ENCODE data around the gene ASB14.

Gene ASB14

GRCh38 chr3:57226176-57226575 lies 66.3 kb downstream of the ASB14 start:
- TF ChIP-seq REST (IDR thresholded peaks at IDR 0.05; ENCODE audit: insufficient read depth in 1 of 2, low read depth in 2 of 2, low read length in 2 of 2) (no peak), TAF1 (IDR thresholded peaks at IDR 0.05; ENCODE audit: borderline replicate concordance, insufficient read depth, low read length) (no peak), POLR2AphosphoS5 (IDR thresholded peaks at IDR 0.05; ENCODE audit: low read depth, low read length) (no peak), SIN3A (IDR thresholded peaks at IDR 0.05; ENCODE audit: borderline replicate concordance, insufficient read depth, low read length) (no peak), FOXP2 (optimal IDR thresholded peaks at IDR 0.05; ENCODE audit: borderline replicate concordance, extremely low read depth, extremely low read length, insufficient read depth) (no peak)

- TF ChIP-seq SIN3A (IDR thresholded peaks at IDR 0.05; ENCODE audit: borderline replicate concordance, insufficient read depth, low read length) (no peak), TAF1 (IDR thresholded peaks at IDR 0.05; ENCODE audit: borderline replicate concordance, insufficient read depth, low read length) (no peak), POLR2AphosphoS5 (IDR thresholded peaks at IDR 0.05; ENCODE audit: low read depth, low read length) (no peak), FOXP2 (optimal IDR thresholded peaks at IDR 0.05; ENCODE audit: borderline replicate concordance, extremely low read depth, extremely low read length, insufficient read depth) (no peak), REST (IDR thresholded peaks at IDR 0.05; ENCODE audit: insufficient read depth in 1 of 2, low read depth in 2 of 2, low read length in 2 of 2) (no peak)
Measured at GRCh38 chr3:57224856-57225255, 67.6 kb downstream of the ASB14 start.

- TF ChIP-seq FOXP2 (optimal IDR thresholded peaks at IDR 0.05; ENCODE audit: borderline replicate concordance, extremely low read depth, extremely low read length, insufficient read depth) (no peak), SIN3A (IDR thresholded peaks at IDR 0.05; ENCODE audit: borderline replicate concordance, insufficient read depth, low read length) (no peak), POLR2AphosphoS5 (IDR thresholded peaks at IDR 0.05; ENCODE audit: low read depth, low read length) (no peak), TAF1 (IDR thresholded peaks at IDR 0.05; ENCODE audit: borderline replicate concordance, insufficient read depth, low read length) (no peak), REST (IDR thresholded peaks at IDR 0.05; ENCODE audit: insufficient read depth in 1 of 2, low read depth in 2 of 2, low read length in 2 of 2) (no peak)
Measured at GRCh38 chr3:57221883-57222282, 70.6 kb downstream of the ASB14 start.
